B cell (primary cell): Measurements from ENCODE around the gene XAGE2.

Experiments
- CTCF ChIP-seq: fragments of 200-600 bp; IDR thresholded peaks from one replicate; pipeline ENCODE4 v1.8.0; 2022; ENCODE audit warnings: antibody characterized with exemption, mild to moderate bottlenecking
- EZH2 ChIP-seq: IDR thresholded peaks from 2 replicates; pipeline ENCODE4 v1.6.1; 2012; ENCODE audit warnings: borderline replicate concordance, low read depth, mild to moderate bottlenecking, moderate library complexity, low read length; ENCODE audit not compliant: insufficient read depth, poor library complexity, severe bottlenecking

- TF ChIP-seq CTCF (no peak), EZH2 (no peak)
Observed at GRCh38 chrX:52361941-52362340, 6.9 kb upstream of the XAGE2 start.
